GM23248 (cell line): ENCODE data around the gene GTF2IRD1.
"Not testable (repeated sequence)": the region's sequence is repeated elsewhere in the genome, so short reads cannot be mapped to it uniquely, and the experiment has no call there.

Experiments used
- EZH2 ChIP-seq: fragments of 200-600 bp; sonication (generic); IDR thresholded peaks from 2 replicates; pipeline ENCODE4 v1.6.1; 2018; ENCODE audit warnings: antibody characterized with exemption, mild to moderate bottlenecking; ENCODE audit not compliant: insufficient read depth, poor library complexity, severe bottlenecking
- EZH2phosphoT487 ChIP-seq: fragments of 200-600 bp; sonication (generic); IDR thresholded peaks from 2 replicates; pipeline ENCODE4 v1.6.1; 2018; ENCODE audit warnings: antibody characterized with exemption, moderate library complexity, mild to moderate bottlenecking, low read depth; ENCODE audit not compliant: insufficient read depth

DNA sequence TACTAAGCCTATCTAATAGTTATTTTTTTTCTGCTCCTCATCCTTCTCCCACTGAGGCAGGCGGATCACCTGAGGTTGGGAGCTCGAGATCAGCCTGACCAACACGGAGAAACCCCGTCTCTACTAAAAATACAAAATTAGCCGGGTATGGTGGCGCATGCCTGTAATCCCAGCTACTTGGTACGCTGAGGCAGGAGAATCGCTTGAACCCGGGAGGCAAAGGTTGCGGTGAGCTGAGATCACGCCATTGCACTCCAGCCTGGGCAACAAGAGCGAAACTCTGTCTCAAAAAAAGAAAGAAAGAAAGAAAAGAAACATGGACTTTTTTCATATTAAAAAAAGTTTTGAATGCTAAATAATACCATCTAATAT is 197.4 kb downstream of the GTF2IRD1 start:
- not testable (repeated sequence) for TF ChIP-seq EZH2phosphoT487, EZH2
